ENCODE results near the gene PRDM16. TPM values are rescaled to one million over a fixed set of nuclear protein-coding genes. Genes with fewer than 3 reads are reported as not detected.

PRDM16 gene
- polyA plus RNA-seq, 1 donor from 2014 or later: 0.21 TPM

GRCh38 chr1:3151456-3151855, 82.5 kb downstream of the PRDM16 start:
- peaks cover 26% of the 10 kb centered on the region for H3K79me2 ChIP-seq (replicated peaks; ENCODE audit: insufficient read depth, low read length)
- no peaks in the 10 kb centered on the region for H3K9me2 ChIP-seq (ENCODE audit: insufficient read depth, low read length)
- H3F3A ChIP-seq (ENCODE audit: insufficient read depth, low read length, poor library complexity, severe bottlenecking): no peaks in the 10 kb centered on the region
- H4K20me1 ChIP-seq (ENCODE audit: insufficient read depth): no peaks in the 10 kb centered on the region
- no peaks in the 10 kb centered on the region for H3K36me3 ChIP-seq (ENCODE audit: insufficient read depth, low read length)
- TF ChIP-seq RAD21 (conservative IDR thresholded peaks at IDR 0.05) (no peak), EZH2 (IDR thresholded peaks at IDR 0.05; ENCODE audit: borderline replicate concordance, insufficient read depth, low read length, poor library complexity, severe bottlenecking) (no peak), MXI1 (conservative IDR thresholded peaks at IDR 0.05; ENCODE audit: poor library complexity, severe bottlenecking) (no peak), TAF1 (IDR thresholded peaks at IDR 0.05; ENCODE audit: low read depth) (no peak), EP300 (conservative IDR thresholded peaks at IDR 0.05; ENCODE audit: poor library complexity, severe bottlenecking) (no peak), POLR2AphosphoS5 (IDR thresholded peaks at IDR 0.05) (no peak), CTCF (IDR thresholded peaks at IDR 0.05; ENCODE audit: poor library complexity, severe bottlenecking) (no peak)
- TF ChIP-seq, protein P1, sequence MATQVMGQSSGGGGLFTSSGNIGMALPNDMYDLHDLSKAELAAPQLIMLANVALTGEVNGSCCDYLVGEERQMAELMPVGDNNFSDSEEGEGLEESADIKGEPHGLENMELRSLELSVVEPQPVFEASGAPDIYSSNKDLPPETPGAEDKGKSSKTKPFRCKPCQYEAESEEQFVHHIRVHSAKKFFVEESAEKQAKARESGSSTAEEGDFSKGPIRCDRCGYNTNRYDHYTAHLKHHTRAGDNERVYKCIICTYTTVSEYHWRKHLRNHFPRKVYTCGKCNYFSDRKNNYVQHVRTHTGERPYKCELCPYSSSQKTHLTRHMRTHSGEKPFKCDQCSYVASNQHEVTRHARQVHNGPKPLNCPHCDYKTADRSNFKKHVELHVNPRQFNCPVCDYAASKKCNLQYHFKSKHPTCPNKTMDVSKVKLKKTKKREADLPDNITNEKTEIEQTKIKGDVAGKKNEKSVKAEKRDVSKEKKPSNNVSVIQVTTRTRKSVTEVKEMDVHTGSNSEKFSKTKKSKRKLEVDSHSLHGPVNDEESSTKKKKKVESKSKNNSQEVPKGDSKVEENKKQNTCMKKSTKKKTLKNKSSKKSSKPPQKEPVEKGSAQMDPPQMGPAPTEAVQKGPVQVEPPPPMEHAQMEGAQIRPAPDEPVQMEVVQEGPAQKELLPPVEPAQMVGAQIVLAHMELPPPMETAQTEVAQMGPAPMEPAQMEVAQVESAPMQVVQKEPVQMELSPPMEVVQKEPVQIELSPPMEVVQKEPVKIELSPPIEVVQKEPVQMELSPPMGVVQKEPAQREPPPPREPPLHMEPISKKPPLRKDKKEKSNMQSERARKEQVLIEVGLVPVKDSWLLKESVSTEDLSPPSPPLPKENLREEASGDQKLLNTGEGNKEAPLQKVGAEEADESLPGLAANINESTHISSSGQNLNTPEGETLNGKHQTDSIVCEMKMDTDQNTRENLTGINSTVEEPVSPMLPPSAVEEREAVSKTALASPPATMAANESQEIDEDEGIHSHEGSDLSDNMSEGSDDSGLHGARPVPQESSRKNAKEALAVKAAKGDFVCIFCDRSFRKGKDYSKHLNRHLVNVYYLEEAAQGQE (IDR thresholded peaks at IDR 0.05; ENCODE audit: borderline replicate concordance): no peak
- no peak overlapping the region for H2AFZ ChIP-seq (ENCODE audit: low read depth, low read length)
- H3K27ac ChIP-seq (ENCODE audit: low read length): no peak overlapping the region
- H3K9ac ChIP-seq (ENCODE audit: low read length): no peak overlapping the region
- H3K4me2 ChIP-seq (ENCODE audit: low read length): no peak overlapping the region
- no peaks in the 10 kb centered on the region for H3K27me3 ChIP-seq (ENCODE audit: insufficient read depth, low read depth, low read length)
- no peak overlapping the region for H3K4me3 ChIP-seq (ENCODE audit: low read length)
- no peaks in the 10 kb centered on the region for H3K9me3 ChIP-seq (ENCODE audit: low read length)

- H3K9me2 ChIP-seq (ENCODE audit: insufficient read depth, low read length): no peaks in the 10 kb centered on the region
These were observed 83.1 kb downstream of the PRDM16 start for GRCh38 chr1:3152143-3152542.

More at GRCh38 chr1:3152143-3152542, 83.1 kb downstream of the PRDM16 start:
- no peaks in the 10 kb centered on the region for H3K27me3 ChIP-seq (ENCODE audit: insufficient read depth, low read depth, low read length)
- H2AFZ ChIP-seq (ENCODE audit: low read depth, low read length): no peak overlapping the region
- H3K9ac ChIP-seq (ENCODE audit: low read length): no peak overlapping the region
- H3K36me3 ChIP-seq (ENCODE audit: insufficient read depth, low read length): no peaks in the 10 kb centered on the region
- no peak overlapping the region for H3K4me3 ChIP-seq (ENCODE audit: low read length)
- no peak overlapping the region for H3K27ac ChIP-seq (ENCODE audit: low read length)
- H3K9me3 ChIP-seq (ENCODE audit: low read length): no peaks in the 10 kb centered on the region
- H4K20me1 ChIP-seq (ENCODE audit: insufficient read depth): no peaks in the 10 kb centered on the region
- no peaks in the 10 kb centered on the region for H3F3A ChIP-seq (ENCODE audit: insufficient read depth, low read length, poor library complexity, severe bottlenecking)
- TF ChIP-seq, protein P1 (IDR thresholded peaks at IDR 0.05; ENCODE audit: borderline replicate concordance): no peak
- TF ChIP-seq RAD21 (conservative IDR thresholded peaks at IDR 0.05): no peak
- TF ChIP-seq POLR2AphosphoS5 (IDR thresholded peaks at IDR 0.05): no peak
- TF ChIP-seq SMC3 (conservative IDR thresholded peaks at IDR 0.05; ENCODE audit: poor library complexity): no peak
- no peak for TF ChIP-seq EZH2 (IDR thresholded peaks at IDR 0.05; ENCODE audit: borderline replicate concordance, insufficient read depth, low read length, poor library complexity, severe bottlenecking)
- TF ChIP-seq EP300 (conservative IDR thresholded peaks at IDR 0.05; ENCODE audit: poor library complexity, severe bottlenecking): no peak
- TF ChIP-seq MXI1 (conservative IDR thresholded peaks at IDR 0.05; ENCODE audit: poor library complexity, severe bottlenecking): no peak
- no peak for TF ChIP-seq CTCF (IDR thresholded peaks at IDR 0.05; ENCODE audit: poor library complexity, severe bottlenecking)
- no peak for TF ChIP-seq TAF1 (IDR thresholded peaks at IDR 0.05; ENCODE audit: low read depth)
- peaks cover 26% of the 10 kb centered on the region for H3K79me2 ChIP-seq (replicated peaks; ENCODE audit: insufficient read depth, low read length)
- no peak overlapping the region for H3K4me2 ChIP-seq (ENCODE audit: low read length)

Measured in neural cell (in vitro differentiated cells).